Pericardium fibroblast (primary cell): Measurements from ENCODE around the gene TEX14. TPM values are rescaled to one million over a fixed set of nuclear protein-coding genes. Genes with fewer than 3 reads are reported as not detected.

Experiments used
- total RNA-seq: library from RNA; depleted of rRNA; stranded (reverse); fragments of >200 nt; gene quantifications from 2 replicates; pipeline ENCODE4 v1.2.3, GENCODE V29; 2015

Gene TEX14, protein sequence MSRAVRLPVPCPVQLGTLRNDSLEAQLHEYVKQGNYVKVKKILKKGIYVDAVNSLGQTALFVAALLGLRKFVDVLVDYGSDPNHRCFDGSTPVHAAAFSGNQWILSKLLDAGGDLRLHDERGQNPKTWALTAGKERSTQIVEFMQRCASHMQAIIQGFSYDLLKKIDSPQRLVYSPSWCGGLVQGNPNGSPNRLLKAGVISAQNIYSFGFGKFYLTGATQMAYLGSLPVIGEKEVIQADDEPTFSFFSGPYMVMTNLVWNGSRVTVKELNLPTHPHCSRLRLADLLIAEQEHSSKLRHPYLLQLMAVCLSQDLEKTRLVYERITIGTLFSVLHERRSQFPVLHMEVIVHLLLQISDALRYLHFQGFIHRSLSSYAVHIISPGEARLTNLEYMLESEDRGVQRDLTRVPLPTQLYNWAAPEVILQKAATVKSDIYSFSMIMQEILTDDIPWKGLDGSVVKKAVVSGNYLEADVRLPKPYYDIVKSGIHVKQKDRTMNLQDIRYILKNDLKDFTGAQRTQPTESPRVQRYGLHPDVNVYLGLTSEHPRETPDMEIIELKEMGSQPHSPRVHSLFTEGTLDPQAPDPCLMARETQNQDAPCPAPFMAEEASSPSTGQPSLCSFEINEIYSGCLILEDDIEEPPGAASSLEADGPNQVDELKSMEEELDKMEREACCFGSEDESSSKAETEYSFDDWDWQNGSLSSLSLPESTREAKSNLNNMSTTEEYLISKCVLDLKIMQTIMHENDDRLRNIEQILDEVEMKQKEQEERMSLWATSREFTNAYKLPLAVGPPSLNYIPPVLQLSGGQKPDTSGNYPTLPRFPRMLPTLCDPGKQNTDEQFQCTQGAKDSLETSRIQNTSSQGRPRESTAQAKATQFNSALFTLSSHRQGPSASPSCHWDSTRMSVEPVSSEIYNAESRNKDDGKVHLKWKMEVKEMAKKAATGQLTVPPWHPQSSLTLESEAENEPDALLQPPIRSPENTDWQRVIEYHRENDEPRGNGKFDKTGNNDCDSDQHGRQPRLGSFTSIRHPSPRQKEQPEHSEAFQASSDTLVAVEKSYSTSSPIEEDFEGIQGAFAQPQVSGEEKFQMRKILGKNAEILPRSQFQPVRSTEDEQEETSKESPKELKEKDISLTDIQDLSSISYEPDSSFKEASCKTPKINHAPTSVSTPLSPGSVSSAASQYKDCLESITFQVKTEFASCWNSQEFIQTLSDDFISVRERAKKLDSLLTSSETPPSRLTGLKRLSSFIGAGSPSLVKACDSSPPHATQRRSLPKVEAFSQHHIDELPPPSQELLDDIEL (N-terminal part only)
- 0.17 TPM in 1 of 2 replicates, not detected in the other for total RNA-seq

DNA sequence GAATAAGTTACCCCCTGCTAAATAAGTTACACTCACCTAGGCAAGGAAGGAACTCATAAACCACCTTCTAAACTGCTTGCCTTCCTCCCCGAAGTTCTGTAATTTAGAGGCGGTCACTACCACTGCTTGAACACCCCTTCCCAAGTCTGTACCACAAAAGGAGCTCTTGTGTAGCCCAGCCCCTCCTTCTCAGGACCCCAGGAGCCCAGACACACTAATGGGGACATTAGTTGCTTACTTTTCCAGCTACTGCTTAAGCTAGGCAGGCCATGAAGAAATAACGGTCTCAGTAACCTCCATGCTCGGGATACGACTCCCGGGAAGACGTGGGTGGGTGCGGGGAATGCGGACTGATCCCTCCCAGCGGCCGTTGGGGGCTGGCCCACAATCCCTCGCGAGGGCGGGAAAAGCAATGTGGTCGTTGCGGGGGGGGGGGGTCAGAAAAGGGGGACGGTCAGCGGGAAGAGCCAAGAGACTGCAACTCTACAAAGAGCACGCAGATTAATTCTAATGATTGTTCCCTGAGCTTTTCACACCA lies at the start of gene TEX14:
Gene TEX14 (minus strand): TSS at position 345 of the 538 bp plus-strand sequence. CDS start 40,044 bp downstream, outside the sequence.

DNA sequence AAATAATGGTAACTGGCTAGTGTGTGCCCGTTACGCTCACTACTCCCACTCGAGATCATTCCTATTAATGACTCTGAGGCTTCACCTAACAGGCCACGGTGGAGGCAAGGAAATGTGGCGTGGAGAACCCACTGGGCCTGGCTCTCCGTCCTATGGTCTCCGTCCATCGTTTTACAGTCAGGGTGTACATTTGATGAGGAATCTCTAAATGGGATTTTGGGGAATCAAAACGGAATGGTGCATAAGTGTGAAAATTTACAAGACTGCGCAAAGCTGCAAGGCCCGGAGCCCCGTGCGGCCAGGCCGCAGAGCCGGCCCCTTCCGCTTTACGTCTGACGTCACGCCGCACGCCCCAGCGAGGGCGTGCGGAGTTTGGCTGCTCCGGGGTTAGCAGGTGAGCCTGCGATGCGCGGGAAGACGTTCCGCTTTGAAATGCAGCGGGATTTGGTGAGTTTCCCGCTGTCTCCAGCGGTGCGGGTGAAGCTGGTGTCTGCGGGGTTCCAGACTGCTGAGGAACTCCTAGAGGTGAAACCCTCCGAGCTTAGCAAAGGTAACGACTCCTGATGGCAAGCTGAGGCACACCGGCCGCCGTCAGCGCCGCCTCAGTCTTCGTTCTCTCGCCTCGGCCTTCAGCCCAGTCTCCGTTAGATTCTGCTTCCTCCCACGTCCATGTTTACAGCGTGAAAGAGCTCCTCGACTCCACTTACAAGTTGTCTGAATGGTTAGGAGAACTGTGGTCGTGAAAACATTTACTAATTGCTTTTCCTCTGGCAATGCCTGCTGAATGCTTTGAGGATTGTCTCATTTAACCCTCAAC lies 602 bp upstream of the TEX14 start, which contains the start of gene RAD51C:
Gene RAD51C (plus strand): TSS at position 364 of the 817 bp plus-strand sequence. CDS start 42 bp downstream, at position 406.

DNA sequence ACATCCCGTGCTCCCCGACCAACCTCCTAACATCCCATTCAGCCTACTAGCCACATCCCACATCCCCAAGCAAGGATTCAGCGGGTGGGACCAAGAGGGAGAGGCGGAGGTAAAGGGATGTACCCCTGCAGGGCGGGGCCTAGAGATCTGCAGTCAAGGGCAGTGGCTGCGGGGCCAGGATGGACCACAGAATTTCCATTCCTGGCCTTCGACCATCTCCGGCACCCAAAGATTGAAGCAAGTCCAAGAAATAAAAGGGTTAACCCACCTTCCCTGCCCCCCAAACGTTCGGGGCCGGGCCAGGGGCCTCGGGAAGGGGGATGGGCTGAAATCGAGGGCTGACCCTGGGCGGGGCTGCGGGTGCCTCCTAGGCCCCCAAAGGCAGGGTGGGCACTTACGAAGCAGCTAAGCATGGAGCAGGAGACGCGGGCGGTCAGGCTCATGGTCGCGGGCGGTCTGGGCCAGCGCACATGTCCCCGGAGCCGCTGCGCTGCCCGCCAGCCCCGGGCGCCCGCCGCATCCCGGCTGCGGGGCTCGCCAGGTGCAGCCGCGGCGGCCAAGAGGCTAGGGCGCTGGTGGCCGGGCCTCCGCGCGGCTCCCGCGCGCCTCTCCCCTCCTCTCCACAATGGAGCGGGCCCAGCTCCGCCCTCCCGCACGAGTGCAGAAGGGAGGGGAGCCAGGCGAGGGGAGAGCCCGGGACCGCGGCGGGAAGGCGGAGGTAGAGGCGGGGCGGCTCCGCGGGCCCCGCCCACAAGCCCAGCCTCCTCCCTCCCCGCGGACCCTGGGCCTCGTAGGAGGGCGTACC lies 177.7 kb downstream of the TEX14 start, which contains the start of gene MTMR4:
Gene MTMR4 (minus strand): TSS at position 674 of the 805 bp plus-strand sequence. CDS start 231 bp downstream, at position 443.

Other genes starting within 250 kb of the TEX14 start
- gene HSF5, start 203.6 kb downstream of the TEX14 start, total RNA-seq = under 0.01 TPM in 1 of 2 replicates, not detected in the other
- gene MTMR4, start 177.4 kb downstream of the TEX14 start, total RNA-seq = 25.8 and 27.3 TPM in 2 replicates
- 17.5 and 19.6 TPM in 2 replicates for gene RAD51C, start 557 bp upstream of the TEX14 start, total RNA-seq
- 0.23 and 0.43 TPM in 2 replicates for gene PPM1E, start 63.8 kb upstream of the TEX14 start, total RNA-seq